DMS79 (cell line): ENCODE measurements around the gene EIF5AL1.
"Not testable (repeated sequence)": the region's sequence is repeated elsewhere in the genome, so short reads cannot be mapped to it uniquely, and the experiment has no call there.

Source experiments
- DNase-seq: peaks from one replicate; lab custom pipeline; 2025; lab: John Stamatoyannopoulos, UW

Gene EIF5AL1

DNA sequence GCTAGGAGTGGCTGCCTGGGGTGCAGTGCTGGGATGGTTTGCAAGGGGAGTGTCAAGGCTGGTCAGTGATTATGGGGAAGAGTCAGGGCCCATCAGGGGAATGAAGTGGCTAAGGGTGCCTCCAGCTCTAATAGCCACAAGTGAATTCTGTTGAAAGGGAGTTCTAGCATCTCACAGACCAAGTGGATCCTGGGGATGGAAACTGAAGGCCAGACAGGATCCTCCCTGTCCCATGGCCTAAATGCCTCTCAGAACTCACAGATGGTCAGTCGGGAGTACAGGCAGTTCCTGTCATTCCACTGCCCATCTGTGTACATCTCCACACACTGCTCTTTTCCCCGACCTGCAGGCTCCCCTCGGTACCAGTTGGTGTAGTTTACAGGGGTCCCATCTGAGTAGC lies 44.6 kb downstream of the EIF5AL1 start:
- not testable (repeated sequence) for DNase-seq

DNA sequence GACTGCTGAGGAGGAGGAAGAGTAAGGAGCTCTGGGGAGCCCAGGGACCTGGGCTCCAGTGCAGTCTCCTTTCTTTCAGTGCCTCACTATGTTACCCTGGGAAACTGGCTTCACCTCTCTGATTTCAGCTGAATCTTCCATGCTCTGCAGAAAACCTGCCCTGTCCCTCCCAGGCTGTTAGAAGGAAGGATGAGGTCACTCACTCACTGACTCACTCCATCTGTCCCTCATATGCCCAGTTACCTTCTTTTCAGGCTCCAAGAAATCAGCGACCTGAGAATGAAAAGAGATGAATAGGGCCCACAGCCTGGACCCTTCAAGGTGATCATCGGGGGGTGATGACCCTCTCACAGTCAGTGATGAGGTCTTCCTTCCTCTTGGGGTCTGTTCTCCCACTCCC lies 47.4 kb downstream of the EIF5AL1 start:
- no peak for DNase-seq

DNA sequence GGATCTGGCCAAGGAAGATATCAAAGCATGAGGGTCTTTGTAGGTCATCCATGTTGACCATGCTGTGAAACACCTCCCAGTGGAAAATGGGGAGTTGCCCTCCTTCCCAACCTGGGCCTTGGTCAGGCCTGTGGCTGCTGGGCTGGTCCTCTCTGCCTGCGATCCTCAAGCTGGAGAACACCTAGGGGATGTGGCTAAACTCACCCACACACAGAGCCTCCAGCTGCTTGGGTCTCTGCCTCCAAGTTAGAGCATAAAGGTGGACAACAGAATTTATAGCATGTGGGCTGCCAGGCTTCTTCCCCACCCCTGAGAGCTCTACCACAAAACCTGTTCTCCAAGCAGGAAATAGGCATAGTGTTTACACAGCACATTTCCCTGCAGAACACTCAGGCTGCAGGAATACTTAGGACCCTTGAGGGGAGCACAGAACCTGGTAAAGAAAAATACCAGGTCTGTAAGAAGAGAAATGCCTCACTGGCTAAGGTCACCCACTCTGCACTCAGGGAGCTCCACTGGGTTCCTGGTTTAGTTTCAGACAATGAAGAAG lies 47.9 kb downstream of the EIF5AL1 start, which contains the start of gene SFTPA2:
Gene SFTPA2, minus strand, starts transcription at position 248 of the 550 bp plus-strand sequence. CDS start 924 bp downstream, outside the sequence.
- no peak for DNase-seq

DNA sequence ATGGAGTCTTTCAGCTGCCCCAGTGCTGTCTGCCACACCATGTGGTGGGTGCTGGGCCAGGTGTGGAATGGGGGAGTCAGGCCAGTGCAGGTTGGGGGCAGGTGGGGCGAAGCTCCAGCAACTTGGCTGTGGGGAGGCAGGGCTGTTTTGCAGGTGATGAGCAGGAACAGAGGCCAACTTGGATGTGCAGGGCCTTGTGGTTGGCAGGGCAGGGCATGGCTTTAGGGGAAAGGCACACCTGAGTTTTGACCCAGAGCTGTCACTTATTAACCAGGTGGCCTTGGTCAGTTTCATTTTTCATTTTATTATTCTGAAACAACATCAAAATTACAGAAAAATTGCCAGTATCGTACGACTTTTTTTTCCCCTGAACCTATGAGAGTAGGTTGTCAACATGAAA lies 48.9 kb downstream of the EIF5AL1 start:
- no peak for DNase-seq

DNA sequence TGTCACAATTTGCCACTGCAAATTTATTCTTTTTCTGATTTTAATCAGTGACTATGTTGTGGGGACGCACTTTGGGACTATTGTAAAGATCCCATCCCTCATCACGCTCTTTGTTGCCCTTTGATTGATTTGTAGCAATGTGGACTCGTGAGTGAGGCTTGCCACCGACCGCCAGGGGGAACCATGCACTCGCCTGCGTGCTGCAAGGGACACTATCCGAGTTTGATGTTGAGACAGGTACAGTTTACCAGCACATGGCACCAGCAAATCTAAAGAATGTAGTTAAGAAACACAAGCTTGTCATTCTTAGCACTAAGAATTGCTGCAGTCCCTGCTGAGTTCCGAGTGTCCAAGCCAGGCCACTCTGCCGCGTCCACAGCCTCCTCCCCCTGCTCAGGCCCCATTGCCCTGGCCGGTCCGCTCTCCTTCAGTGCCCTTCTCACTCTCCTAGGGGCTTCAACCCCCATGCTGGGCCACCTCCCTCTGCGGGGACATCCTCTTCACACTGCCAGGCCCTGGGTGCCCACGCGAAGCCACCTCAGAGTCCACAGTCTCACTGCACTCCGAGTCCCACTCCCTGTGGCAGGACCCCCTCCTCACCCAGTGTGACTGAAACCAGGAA lies 49.9 kb downstream of the EIF5AL1 start:
- no peak for DNase-seq

DNA sequence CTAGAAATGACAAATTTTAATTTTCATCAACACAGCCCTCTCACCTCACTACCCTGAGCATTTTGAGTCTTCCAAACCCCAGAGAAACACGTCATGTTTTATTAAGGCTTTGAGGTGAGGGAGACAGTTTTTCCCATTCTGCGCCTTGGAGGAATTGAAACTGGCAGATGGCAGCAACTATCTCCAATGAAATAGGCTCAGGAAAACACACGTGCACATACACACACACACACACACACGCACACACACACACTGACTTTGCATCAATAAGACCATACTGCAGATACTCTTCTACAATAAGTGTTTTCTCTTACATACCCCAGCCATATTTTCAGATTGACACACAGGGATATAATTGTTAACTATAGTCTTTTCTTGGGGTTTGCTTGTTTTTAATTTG lies 51.1 kb downstream of the EIF5AL1 start:
- no peak for DNase-seq
